HS-5 (cell line): ENCODE results near the gene ARL15.

Source experiments
- DNase-seq: peaks from one replicate; pipeline ENCODE4 v3.0.0-alpha.2; 2012; ENCODE audit warnings: low read depth

ARL15 gene

DNA sequence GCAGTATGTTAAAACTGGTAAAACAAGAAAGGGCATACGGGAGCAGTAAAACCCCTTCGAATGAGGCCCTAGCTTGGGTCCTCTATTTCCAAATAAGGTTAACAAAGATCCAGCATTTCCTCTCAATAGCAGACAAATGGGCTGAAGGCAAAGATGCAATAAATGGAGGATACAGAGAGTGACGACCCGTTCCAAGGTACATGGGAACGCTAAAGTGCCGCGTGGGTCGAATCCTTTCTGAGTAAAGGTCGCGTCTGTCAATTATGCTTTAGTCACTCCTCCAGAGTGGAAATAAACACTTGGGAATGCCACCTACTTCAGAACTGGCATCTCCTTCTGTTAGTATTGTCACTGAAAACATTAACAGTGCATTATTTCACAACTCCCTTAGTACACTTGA, 24.7 kb downstream of the ARL15 start:
- DNase-seq = no peak

DNA sequence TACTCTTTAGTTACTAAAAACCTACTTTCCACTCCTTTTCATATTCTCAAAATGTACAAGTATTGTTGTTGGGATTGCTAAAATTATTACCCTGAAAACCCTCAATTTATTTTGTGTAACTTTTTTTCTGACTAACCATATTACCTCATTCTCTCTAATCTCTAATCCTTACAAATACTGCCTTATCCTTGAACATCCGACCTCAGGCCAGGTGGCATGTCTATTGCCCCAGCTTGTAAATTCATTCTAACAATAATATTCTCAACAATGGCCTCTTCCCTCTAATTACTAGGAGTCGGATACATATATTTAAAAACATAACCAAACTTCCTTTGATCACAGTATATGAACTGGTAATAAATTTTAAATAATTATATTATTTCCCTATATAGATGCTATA, 25.8 kb downstream of the ARL15 start:
- DNase-seq = no peak

DNA sequence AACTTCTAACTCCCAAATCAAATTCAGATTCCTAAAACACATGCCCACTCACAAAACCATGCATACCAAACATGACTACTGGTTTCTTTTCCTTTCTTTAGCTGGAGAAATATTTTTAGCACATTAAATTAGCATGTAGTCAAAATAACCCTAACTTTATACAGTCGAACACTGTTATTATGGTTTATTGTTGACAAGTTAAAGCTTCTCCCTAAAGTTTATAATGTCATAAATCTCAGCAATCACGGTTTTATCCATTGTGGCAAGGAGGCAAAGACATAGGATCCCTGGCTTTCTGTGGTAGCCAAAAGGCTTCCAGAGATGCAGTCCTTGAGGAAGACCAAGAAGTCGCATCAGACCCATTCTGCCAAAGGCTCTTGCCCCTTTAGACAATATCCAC, 27.5 kb downstream of the ARL15 start:
- DNase-seq = no peak

DNA sequence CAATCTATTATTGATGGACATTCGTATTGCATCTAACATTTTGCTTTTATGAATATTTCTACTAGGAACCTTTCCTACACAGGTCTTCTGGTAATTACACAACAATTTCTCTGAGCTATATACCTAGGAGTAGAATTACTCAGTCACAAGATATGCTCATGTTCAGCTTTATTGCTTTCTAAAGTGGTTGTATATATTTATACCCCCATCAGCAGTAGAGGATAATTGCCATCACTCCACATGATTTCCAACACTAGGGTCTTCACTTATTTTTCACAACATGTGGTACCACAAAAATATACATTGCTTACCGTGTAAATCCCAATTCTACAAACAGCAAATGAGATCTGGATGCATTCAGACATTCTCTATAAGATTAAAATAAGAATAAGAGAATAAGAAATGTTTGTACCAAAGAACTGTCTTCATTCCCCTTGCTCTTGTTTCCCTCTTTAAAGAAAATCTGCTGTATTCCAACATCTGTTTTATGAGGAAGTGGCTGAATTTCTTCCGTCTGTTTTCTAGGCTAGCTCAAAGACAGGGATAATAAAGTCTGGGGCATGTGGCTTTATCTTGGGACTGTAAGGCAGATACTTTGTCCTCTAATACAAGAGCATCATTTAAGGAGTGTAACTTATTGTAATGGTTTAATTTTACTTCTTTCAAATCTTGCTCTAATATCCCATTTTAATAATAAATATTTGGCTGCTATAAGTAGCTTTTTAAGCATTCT, 28.2 kb downstream of the ARL15 start:
- no peak for DNase-seq

DNA sequence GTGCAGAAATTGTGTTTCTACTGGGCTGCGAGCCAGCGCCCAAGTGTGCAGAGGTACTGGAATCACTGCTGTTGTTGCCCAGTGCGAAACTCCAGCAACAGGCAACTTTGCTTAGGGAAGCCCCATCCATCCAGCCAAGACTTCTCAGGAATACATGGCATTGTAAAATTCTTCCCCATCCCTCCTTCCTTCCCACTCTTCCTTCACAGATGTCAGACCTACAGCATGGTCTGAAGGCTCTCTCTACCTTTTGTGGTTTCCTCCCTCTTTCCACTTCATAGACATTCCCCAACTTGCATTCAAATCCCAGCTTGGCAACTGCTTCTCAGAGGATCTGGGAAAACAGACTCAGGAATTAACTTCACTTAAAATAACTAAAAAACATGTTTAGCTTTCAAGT, 30.4 kb downstream of the ARL15 start:
- DNase-seq = no peak

DNA sequence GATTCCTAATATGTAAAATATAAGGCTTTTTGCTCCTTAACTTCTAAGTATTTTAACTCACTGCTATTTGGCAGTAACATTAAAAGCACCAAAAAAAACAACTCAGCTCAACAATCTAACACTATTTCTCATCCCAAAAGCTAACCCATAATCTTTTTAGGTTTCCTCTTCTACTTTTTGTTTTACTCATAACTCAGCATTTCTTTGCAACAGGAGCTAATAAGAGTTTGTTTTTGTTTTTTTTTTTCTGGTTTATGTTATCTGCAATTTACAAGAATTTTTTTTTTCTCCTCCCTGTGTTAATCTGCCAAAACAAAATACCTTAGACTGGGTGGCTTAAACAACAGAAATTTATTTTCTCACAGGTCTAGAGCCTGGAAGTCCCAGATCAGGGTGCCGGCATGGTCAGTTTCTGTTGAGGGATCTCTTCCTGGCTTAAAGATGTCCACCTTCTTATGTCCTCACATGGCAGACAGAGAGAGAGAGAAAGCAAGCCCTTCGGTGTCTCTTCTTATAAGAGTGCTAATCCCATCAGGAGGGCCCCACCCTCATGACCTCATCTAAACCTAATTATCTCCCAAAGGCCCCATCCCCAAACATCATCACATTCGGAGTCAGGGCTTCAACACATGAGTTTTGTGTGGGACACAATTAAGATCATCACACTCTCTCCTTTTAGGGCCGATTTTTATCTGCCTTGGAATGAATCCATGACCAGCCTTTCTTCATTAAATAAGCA, 31.2 kb downstream of the ARL15 start:
- no peak for DNase-seq

DNA sequence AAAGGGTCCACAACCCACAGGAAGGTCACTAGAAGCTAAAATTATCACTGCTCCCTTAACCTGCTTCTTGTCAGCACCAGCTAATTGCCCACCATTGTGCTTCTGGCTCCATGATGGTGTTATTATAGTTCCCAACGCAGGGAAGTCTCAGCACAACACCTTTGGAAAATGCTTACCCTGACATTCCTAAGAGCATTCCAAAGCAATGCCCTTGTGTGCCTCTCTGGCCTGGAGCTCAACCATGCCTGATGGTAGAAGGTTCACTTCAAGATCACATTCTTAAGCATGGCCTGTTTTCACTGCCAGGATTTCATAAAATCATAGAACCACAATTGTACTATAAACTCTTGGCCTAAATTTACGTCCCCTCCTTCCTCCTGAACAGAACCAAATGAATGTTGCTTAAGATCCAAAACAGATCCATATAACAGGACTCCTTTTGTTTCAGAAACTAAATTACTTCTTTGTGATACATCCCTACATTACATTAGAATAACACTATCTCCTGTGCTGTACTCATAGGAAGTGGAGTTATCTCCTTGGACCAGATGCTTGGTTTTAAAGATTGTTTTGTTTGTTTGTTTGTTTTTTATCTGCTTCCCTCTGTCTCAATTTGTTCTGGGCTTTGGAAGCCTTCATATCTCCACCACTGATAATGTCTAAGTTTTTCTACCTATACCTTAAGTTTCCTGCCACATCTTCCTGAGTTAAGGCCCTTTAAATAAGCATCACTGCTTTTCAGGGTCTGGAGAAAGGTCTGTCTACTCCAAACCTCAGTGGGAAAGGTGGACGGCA, 32.1 kb downstream of the ARL15 start:
- no peak for DNase-seq

DNA sequence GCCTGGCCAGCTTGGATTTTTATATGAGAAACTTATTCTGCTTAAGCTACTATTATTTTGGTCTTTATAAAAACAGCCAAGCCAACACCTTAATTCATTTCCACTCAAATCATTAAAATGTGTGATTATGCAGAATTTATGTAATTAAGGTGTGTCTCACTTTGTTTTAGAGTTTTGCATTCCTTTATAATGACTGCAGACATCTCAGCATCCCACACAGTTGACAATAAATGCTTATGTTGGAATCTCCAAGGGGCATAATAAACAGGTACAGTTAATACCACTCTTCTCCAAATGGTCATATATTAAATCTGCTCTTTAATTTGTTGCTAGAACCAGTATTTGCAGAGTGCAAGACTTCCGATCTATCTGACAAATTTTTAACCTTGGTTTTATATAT, 34.3 kb downstream of the ARL15 start:
- DNase-seq = no peak

DNA sequence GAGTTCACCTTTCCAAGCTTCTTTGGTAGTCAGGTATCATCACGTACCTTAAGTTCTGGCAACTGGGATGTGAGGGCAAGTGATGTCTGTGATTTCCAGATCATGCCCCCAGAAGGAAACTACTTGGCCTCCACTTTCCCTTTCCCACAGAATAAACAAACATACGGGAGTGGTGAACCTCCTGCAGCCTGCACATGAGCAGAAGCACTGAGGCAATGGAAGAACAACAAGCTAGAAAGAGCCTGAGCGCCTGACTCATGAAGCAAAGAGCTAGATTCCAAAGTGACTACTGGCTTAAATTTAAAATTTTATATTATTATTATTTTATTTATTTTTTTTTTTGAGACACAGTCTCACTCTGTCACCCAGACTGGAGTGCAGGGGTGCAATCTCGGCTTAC, 35.0 kb downstream of the ARL15 start:
- no peak for DNase-seq

DNA sequence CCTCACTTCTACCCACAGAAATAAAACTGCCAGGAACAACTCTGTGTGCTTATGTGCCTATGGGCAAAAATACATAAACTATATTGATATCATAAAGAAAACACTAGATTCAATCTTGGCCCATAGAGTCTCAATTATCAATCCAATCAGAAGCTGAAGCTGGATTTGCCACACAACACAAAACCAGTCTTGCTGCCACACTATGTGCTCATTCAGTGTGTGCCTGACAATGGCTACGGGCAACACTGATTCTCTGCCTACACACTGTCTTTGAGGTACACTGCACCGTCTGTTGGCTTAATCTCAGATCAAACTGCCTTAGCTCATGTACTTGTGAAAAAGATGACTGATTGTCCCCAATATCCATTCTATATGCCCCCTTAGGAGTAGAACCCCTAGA, 35.4 kb downstream of the ARL15 start:
- no peak for DNase-seq

DNA sequence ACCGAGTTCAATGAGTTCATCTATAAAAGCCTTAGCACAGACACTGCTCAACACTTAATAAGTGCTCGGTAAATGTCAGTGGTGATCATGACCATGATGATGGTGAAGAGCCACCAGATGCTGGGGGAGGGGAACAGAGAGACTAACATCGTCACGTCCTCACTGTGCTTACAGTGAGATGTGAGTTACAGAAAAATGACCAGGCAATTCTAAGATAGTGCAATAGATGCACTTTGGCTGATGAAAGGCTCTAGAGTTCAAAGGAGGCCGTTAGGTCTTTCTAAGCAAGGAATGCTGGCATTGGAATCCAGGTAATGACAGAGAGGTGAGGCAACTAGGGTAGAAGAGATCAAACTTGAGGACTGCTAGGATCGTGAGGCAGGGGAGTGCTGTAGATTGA, 36.7 kb downstream of the ARL15 start:
- no peak for DNase-seq

DNA sequence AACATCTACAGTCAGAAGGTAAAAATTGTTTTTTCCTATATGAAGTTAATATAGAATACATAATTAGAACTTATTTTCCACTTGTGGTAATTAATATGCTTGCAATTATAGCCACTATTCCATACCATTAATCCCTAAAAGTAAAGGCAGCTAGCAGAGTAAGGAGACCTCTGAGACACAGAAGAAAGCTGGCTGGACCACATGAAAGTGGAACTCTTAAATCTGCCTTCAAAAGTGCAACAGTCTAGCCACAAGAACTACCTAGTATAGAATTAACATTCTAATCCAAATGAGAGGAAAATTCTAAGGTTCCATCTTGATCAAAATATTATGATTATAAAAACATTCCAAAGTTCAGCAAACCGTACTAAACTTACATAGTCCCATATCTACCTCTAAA, 37.6 kb downstream of the ARL15 start:
- no peak for DNase-seq

DNA sequence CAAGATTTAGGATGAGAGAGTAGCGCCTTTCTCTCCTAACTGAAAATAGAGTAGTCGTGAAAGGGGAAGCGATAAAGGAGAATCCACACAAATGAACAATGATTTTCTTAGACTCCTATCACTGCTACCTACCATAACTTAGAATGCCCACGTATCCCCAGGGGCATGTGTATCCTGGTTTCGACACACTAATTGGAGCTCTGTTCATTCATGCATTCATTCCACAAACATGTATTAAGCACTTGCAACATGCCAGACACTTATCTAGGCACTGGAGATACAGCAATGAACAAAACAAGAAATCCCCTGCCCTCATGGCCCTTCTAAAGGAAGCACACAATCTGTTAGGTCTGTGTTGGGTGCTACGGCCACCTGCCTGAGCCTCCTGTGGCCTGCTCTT, 40.0 kb downstream of the ARL15 start:
- no peak for DNase-seq

DNA sequence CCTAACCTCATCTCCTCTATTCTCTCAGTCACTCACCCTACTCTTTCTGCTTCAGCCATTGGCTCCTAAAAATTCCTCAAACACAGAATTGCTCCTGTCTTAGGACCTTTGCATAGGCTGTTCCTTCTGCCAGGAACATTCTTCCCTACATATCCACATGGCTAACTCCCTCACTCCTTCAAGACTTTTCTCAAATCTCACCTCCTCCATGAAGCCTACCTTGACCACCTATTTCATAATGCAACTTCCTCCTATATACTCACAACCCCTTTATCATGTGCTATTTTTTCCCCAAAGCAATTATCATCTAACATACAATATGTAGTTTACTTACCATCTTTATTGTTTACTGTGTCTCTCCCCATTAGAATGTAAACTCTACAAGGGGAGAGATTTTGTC, 45.8 kb downstream of the ARL15 start:
- no peak for DNase-seq

DNA sequence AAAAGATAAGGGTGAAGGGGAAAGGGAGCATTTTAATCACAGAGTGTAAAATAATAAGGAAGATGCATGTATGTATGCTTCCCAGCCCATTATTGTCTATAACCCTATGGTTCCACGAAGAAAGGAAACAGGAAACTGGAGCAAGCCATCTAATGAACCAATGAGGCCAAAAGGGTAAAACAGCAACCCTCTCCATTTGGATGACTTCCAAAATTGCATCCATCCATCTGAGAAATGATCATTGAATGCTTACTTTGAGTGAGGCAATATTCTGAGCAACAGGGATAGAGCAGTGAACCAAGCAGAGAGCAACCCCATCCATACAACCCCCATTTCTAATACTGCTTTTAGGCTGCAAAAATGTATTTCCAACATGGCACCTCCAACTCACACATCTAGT, 46.9 kb downstream of the ARL15 start:
- DNase-seq = no peak

DNA sequence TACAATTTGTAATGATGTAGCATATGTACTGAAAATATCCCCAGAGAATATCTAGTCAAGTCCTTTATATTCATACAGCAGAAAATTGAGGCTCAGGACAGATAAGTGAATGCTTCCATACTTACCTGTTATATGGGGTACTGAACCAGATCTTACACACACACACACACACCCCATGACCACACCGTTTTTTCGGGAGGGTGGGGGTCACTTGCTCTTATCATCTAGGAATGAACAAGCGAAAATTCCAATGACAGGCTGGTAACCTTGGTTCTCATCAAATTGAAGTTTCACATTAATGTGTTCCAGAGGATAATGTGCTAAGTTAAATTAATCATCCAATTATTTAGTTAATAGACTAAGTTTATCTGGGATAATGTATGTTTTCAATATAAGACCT, 48.8 kb downstream of the ARL15 start:
- DNase-seq = no peak

DNA sequence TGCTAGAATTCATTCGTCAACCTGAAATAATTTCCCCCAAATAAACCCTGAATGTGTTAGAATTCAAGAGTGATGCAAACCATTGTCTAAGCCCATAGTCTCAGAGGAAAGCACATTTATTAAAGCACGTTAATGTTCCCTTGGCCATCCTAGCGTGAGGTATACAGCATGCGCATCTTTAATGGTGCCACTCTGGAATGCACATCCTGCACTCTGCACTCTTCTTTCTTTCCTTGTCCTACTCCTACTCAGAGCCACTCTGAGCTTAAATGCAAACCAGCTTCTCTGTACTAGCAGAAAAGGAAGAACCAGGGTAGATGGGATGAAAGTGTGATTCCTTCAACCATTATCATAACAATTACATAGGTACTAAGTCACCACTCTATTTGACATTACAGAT, 50.4 kb downstream of the ARL15 start:
- DNase-seq = no peak

DNA sequence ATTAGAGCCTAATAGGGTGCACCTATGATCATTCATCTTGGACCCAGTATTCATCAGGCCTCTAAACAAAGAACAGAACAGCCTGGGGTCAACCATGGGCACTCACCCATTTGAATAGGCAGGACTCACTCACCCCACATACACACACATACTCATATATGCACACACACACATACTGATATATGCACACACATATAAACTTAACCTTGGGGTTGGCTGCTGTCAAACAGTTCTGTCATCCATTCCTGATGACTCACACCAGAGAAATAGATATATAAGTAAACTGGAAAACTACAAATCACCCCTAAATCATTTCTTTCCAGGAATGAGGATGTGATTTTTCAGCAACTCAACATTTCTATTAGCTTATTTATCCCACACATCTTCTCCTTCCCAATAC, 51.3 kb downstream of the ARL15 start:
- no peak for DNase-seq

DNA sequence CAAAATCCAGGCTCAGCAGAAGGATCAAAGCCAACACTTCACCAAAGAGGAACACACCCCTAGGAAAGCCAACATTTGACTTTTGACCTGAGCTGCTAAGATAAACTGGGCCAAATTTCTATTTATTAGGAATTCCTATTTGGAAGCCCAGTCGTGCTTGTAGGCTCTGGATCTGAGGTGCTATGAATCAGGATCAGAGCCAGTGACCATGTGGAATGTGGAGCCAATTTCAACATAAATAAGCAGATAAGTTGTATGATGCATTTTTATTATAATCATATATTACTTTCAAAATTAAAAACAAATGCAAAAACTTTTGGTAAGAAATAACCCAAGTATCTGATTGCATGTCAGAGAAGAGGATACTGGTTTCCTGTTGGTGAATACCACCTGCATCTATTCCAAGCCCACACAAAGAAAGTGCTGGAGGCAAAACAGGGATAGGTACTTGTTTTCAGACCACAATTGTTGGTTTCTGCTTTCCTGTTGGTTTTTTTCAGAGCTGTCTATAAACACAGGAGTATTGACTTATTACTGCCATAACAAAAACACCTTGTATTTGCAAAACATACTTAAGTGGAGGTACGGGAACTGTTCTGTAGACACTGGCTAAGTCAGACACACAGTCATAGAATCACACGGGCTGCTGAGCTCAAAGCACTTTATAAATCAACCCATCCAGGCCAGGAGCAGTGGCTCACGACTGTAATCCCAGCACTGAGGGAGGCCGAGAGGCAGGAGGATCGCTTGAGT, 52.8 kb downstream of the ARL15 start:
- no peak for DNase-seq

DNA sequence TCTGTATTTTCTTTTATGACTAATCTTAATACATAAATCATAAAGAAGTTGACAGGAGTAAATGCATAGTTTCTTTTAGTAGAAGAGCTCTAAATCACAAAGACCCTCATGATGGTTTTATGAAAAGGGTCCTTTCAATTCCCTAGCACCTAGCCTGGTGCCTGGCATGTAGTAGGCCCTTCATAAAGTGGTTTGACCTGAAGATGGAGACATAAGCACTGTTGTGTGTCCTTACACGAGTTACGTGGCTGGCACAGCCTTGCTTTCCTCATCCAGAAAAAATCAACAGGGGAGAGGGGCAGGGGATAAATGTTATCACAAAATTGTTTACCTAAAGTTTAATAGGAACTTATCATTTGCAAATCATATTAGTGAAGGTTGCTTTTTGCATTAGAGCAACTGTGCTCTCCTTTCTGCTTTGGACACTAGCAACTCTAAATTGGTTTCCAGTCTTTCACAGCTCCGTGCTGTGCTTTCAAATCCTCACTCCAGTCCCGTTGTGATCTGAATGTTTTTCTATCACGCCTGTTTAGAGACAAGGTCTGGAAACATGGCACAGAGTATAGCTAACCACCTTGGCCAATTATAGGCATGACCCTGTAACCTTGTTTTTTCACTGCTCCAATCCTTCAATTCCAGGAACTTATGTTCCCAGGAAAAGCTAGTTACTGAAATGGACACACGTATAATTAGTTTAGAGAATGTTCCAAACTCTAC, 55.7 kb downstream of the ARL15 start:
- no peak for DNase-seq

DNA sequence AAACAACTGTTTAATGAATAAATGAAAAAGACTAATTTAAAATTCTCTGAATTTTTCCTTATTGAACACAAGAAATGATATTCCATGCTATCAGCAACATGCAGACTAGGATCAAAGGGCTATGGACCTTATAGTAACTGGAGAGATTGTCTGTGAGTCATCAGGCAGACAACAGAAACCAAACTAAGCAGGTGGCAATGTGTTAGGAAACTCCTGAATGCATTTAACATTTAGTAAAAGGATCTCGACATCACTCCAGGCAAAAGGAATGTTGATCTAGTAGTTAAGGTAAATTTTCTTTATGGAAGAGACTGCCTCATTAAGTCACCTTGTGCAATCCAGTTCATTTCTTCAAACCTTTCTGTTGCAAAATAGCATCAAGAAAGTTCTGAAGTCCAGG, 58.4 kb downstream of the ARL15 start:
- DNase-seq = no peak
